Astrocyte (in vitro differentiated cells and primary cell): ENCODE results near the gene LRFN5.

Source experiments
- EZH2 ChIP-seq: IDR thresholded peaks from 2 replicates; pipeline ENCODE4 v1.6.1; 2012; ENCODE audit warnings: mild to moderate bottlenecking, low read length, inconsistent platforms; ENCODE audit not compliant: insufficient read depth
- TF ChIP-seq, protein P1 (sequence below): IDR thresholded peaks from 2 replicates; pipeline ENCODE4 v1.5.1; 2011; ENCODE audit warnings: low read depth, mild to moderate bottlenecking, inconsistent platforms, low read length, moderate library complexity; ENCODE audit not compliant: insufficient read depth

DNA sequence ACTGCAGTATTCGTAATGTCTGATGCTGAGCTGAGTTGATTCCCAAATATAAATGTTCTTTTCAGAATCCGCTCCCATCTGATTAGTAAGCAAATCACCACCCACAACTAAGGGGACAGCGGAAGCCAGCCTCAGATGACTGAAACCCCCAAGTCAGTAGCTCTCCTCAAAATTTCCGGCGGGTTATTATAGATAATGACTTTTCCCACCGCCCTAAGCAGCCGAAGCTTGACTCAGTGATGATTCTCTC is 469 bp upstream of the LRFN5 start:
- TF ChIP-seq, protein P1, sequence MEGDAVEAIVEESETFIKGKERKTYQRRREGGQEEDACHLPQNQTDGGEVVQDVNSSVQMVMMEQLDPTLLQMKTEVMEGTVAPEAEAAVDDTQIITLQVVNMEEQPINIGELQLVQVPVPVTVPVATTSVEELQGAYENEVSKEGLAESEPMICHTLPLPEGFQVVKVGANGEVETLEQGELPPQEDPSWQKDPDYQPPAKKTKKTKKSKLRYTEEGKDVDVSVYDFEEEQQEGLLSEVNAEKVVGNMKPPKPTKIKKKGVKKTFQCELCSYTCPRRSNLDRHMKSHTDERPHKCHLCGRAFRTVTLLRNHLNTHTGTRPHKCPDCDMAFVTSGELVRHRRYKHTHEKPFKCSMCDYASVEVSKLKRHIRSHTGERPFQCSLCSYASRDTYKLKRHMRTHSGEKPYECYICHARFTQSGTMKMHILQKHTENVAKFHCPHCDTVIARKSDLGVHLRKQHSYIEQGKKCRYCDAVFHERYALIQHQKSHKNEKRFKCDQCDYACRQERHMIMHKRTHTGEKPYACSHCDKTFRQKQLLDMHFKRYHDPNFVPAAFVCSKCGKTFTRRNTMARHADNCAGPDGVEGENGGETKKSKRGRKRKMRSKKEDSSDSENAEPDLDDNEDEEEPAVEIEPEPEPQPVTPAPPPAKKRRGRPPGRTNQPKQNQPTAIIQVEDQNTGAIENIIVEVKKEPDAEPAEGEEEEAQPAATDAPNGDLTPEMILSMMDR: no peak
- no peak for TF ChIP-seq EZH2
